DOHH2 (cell line): ENCODE measurements around the gene TXNRD2.

Source experiments
- H3F3A ChIP-seq: fragments of 200-600 bp; sonication (generic), shearing (Covaris generic); 2 replicates; pipeline ENCODE4 v1.6.0; 2016; ENCODE audit warnings: antibody characterized with exemption, mild to moderate bottlenecking; ENCODE audit not compliant: control insufficient read depth, insufficient read depth
- H3K27ac ChIP-seq: fragments of 200-600 bp; sonication (generic); 2 replicates; pipeline ENCODE4 v1.5.1; 2014; ENCODE audit warnings: low read depth, mild to moderate bottlenecking, low read length, moderate library complexity
- H3K27me3 ChIP-seq: fragments of 200-600 bp; sonication (generic); 2 replicates; pipeline ENCODE4 v1.6.1; 2014; ENCODE audit warnings: mild to moderate bottlenecking, low read length, mixed read lengths; ENCODE audit not compliant: control insufficient read depth
- H3K36me3 ChIP-seq: fragments of 200-600 bp; sonication (generic); 2 replicates; pipeline ENCODE4 v1.6.1; 2014; ENCODE audit warnings: mild to moderate bottlenecking, low read length, moderate library complexity, mixed read lengths; ENCODE audit not compliant: control insufficient read depth
- H3K4me1 ChIP-seq: fragments of 200-600 bp; sonication (generic); 2 replicates; pipeline ENCODE4 v1.6.1; 2014; ENCODE audit warnings: mild to moderate bottlenecking, low read length, mixed read lengths; ENCODE audit not compliant: control insufficient read depth
- H3K4me2 ChIP-seq: fragments of 200-600 bp; sonication (generic); 2 replicates; pipeline ENCODE4 v1.6.0; 2014; ENCODE audit warnings: mild to moderate bottlenecking, low read length, moderate library complexity
- H3K4me3 ChIP-seq: fragments of 200-600 bp; sonication (generic); 2 replicates; pipeline ENCODE4 v1.5.1; 2014; ENCODE audit warnings: mild to moderate bottlenecking, low read length, mixed read lengths
- H3K79me2 ChIP-seq: fragments of 200-600 bp; sonication (generic); 2 replicates; pipeline ENCODE4 v1.6.1; 2014; ENCODE audit warnings: mild to moderate bottlenecking, low read length, mixed read lengths; ENCODE audit not compliant: control insufficient read depth
- H3K9me2 ChIP-seq: fragments of 200-600 bp; sonication (generic); replicated peaks from 2 replicates; pipeline ENCODE4 v1.6.1; 2014; ENCODE audit warnings: mild to moderate bottlenecking, low read length, mixed read lengths; ENCODE audit not compliant: control insufficient read depth
- H3K9me3 ChIP-seq: fragments of 200-600 bp; sonication (generic); 2 replicates; pipeline ENCODE4 v1.6.1; 2014; ENCODE audit warnings: antibody characterized with exemption, low read length, mixed read lengths; ENCODE audit not compliant: control insufficient read depth, insufficient read depth
- H4K20me1 ChIP-seq: fragments of 200-600 bp; sonication (generic); 2 replicates; pipeline ENCODE4 v1.6.0; 2014; ENCODE audit warnings: low read depth, mild to moderate bottlenecking, antibody characterized with exemption, low read length, moderate library complexity; ENCODE audit not compliant: control insufficient read depth, insufficient read depth
- EZH2phosphoT487 ChIP-seq: fragments of 200-600 bp; sonication (generic); IDR thresholded peaks from 2 replicates; pipeline ENCODE4 v1.6.1; 2017; ENCODE audit warnings: borderline replicate concordance, mild to moderate bottlenecking, antibody characterized with exemption, low read length, moderate library complexity, mixed read lengths
- TF ChIP-seq, protein P1 (sequence below): fragments of 200-600 bp; sonication (generic); IDR thresholded peaks from one replicate; pipeline ENCODE4 v1.5.1; 2014; ENCODE audit warnings: antibody characterized with exemption, mild to moderate bottlenecking, low read depth, low read length; ENCODE audit not compliant: poor library complexity, severe bottlenecking

TXNRD2 gene

GRCh38 chr22:19900707-19901436 lies 40.7 kb downstream of the TXNRD2 start:
- Histone ChIP-seq H3K4me1 (peaks cover 29% of the 10 kb centered on the region), H4K20me1 (no peaks in the 10 kb centered on the region), H3K4me2 (no peak overlapping the region; the same call in 1 of the 2 replicates), H3K27ac (no peak overlapping the region), H3K79me2 (no peaks in the 10 kb centered on the region), H3K4me3 (no peak overlapping the region), H3K36me3 (no peaks in the 10 kb centered on the region), H3K9me2 (no peaks in the 10 kb centered on the region), H3K27me3 (no peaks in the 10 kb centered on the region), H3F3A (0 out of 2 replicates have a peak, but pooled peaks cover 2% of the 10 kb centered on the region), H3K9me3 (no peaks in the 10 kb centered on the region)
- TF ChIP-seq EZH2phosphoT487, result no peak
- TF ChIP-seq, protein P1, sequence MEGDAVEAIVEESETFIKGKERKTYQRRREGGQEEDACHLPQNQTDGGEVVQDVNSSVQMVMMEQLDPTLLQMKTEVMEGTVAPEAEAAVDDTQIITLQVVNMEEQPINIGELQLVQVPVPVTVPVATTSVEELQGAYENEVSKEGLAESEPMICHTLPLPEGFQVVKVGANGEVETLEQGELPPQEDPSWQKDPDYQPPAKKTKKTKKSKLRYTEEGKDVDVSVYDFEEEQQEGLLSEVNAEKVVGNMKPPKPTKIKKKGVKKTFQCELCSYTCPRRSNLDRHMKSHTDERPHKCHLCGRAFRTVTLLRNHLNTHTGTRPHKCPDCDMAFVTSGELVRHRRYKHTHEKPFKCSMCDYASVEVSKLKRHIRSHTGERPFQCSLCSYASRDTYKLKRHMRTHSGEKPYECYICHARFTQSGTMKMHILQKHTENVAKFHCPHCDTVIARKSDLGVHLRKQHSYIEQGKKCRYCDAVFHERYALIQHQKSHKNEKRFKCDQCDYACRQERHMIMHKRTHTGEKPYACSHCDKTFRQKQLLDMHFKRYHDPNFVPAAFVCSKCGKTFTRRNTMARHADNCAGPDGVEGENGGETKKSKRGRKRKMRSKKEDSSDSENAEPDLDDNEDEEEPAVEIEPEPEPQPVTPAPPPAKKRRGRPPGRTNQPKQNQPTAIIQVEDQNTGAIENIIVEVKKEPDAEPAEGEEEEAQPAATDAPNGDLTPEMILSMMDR, result no peak

DNA sequence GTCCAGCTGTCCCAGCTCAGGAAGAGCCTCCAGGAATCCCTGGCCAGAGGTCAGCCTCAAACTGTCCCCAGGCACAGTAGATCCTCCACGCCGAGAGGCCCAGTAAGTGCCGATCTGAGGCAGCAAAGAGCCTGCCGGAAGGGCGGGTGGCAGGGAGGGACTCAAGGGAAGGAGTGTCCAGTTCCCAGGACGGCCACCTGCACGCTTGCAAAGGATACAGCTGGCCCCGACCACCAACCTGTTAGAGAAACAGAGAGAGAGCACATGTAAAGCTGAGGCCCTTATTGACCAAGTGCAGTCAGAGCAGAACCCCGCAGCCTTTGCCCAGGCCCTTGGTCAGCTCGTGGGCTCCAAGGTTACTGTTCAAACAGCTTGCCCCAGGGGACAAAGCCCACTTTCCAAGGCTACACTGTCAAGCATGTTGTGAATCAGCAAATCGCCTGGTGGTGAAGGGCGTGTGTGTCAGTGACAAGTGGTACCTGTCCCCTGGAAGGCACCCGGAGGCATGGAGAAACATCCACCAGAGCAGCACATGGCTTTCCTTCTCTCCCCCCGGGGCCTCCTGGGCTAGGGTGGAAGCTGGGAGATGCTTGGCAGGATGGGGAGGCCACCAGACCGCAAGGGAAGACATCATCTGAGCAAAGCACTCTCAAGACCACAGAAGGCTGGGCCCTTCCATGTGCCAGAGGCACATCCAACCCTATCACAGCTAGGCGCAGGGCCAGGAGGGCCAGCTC lies 42.6 kb downstream of the TXNRD2 start:
- H3K27me3 ChIP-seq, result no peaks in the 10 kb centered on the region
- no peaks in the 10 kb centered on the region for H3K9me3 ChIP-seq
- H3F3A ChIP-seq, result 0 out of 2 replicates have a peak, but pooled peaks cover 2% of the 10 kb centered on the region
- no peaks in the 10 kb centered on the region for H4K20me1 ChIP-seq
- H3K36me3 ChIP-seq, result no peaks in the 10 kb centered on the region
- no peak overlapping the region for H3K27ac ChIP-seq
- H3K79me2 ChIP-seq, result no peaks in the 10 kb centered on the region
- no peak overlapping the region for H3K4me2 ChIP-seq
- H3K9me2 ChIP-seq, result no peaks in the 10 kb centered on the region
- TF ChIP-seq, protein P1, result no peak
- no peak for TF ChIP-seq EZH2phosphoT487
- peaks cover 34% of the 10 kb centered on the region for H3K4me1 ChIP-seq
- no peak overlapping the region for H3K4me3 ChIP-seq

- H3K27ac ChIP-seq, result no peak overlapping the region
- H3K4me1 ChIP-seq, result peaks cover 42% of the 10 kb centered on the region
- no peaks in the 10 kb centered on the region for H3K9me3 ChIP-seq
These were observed 43.5 kb downstream of the TXNRD2 start for GRCh38 chr22:19898145-19898544.

More at GRCh38 chr22:19898145-19898544, 43.5 kb downstream of the TXNRD2 start:
- Histone ChIP-seq H3K36me3 (no peaks in the 10 kb centered on the region), H3K27me3 (no peaks in the 10 kb centered on the region), H3F3A (0 out of 2 replicates have a peak, but pooled peaks cover 2% of the 10 kb centered on the region), H3K4me3 (no peak overlapping the region), H3K9me2 (no peaks in the 10 kb centered on the region), H3K4me2 (no peak overlapping the region), H3K79me2 (no peaks in the 10 kb centered on the region), H4K20me1 (no peaks in the 10 kb centered on the region)
- TF ChIP-seq, protein P1, result no peak
- no peak for TF ChIP-seq EZH2phosphoT487
